HG02938 (cell line): ENCODE data around the gene TRAPPC14.
A peak's percentile ranks its signal among the peaks of the same experiment; 100 is the strongest.
"Not testable (repeated sequence)": the region's sequence is repeated elsewhere in the genome, so short reads cannot be mapped to it uniquely, and the experiment has no call there.

Experiments
- ATAC-seq: cut with Tn5 transposase; IDR thresholded peaks from one replicate; pipeline ENCODE4 v1.9.1; 2021; ENCODE audit warnings: mild to moderate bottlenecking, moderate library complexity; ENCODE audit not compliant: unreplicated experiment

TRAPPC14 gene, protein sequence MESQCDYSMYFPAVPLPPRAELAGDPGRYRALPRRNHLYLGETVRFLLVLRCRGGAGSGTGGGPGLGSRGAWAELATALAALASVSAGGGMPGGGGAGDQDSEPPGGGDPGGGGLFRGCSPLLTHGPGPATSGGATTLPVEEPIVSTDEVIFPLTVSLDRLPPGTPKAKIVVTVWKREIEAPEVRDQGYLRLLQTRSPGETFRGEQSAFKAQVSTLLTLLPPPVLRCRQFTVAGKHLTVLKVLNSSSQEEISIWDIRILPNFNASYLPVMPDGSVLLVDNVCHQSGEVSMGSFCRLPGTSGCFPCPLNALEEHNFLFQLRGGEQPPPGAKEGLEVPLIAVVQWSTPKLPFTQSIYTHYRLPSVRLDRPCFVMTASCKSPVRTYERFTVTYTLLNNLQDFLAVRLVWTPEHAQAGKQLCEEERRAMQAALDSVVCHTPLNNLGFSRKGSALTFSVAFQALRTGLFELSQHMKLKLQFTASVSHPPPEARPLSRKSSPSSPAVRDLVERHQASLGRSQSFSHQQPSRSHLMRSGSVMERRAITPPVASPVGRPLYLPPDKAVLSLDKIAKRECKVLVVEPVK

DNA sequence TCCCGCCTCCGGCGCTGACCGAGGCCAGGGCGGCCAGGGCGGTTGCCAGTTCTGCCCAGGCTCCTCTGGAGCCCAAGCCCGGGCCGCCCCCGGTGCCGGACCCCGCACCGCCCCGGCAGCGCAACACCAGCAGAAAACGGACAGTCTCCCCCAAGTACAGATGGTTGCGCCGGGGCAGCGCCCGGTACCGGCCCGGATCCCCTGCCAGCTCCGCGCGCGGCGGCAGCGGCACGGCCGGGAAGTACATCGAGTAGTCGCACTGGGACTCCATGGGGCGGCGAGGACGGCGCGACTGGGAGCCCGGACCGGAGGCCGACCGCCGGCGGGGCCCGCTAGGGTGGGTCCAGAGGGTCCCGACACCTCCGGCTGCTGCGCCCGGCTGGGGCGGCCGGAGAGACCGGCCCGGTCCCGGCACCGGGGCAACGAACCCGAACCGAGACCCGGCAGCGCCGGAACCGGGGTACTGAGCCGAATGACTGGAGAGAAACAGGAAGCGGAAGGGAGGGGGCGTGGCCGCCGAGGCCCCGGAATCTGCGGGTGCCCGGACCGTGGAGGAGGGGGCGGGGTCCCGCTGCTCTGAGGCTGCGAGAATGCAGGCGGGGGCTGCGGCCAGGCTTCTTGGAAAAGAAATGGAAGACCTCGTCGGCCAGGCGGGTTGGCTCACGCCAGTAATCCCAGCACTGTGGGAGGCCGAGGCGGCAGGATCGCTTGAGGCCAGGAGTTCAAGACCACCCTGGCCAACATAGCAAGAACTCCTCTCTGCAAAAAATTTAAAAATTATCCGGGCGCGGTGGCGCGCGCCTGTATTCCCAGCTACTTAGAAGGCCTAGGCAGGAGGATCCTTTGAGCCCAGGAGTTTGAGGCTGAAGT lies at the start of gene TRAPPC14:
TSS of gene TRAPPC14 (minus strand) at position 495 of the 870 bp plus-strand sequence. CDS start at position 271, 224 bp downstream.
- peak; percentile 64 for ATAC-seq

DNA sequence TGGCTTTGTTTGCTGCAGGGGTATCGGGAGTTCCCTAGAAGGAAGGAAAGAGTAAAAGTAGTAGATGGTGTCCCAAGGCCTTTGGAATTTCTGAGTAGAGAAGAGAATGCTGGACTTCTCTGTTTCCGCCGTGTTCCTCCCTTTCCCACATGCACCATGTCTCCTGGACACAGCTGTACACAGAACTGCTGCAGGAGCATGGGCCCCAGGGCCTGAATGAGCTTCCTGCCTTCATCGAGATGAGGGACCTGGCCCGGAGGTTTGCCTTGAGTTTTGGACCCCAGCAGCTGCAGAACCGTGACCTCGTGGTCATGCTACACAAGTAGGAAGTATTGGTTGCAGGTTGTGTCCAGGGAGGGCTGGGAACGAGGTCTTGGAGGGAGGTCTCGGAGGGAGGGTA lies 45.9 kb upstream of the TRAPPC14 start:
- ATAC-seq = no peak

DNA sequence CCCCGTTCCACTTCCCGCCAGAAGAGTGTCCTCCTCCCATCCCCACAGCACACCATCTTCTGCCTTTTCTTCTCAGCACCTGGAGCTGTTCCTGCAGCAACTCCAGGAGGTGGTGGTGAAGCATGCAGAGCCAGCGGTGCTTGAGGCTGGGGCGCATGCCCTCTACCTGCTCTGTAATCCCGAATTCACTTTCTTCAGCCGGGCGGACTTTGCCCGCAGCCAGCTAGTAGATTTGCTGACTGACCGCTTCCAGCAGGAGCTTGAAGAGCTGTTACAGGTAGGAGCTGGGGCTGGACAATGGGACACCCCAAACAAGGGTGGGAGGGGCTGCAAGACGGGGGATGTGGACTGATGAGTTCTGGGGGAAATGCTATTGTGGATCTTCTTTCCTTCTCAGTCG lies 42.2 kb upstream of the TRAPPC14 start:
- ATAC-seq = no peak

DNA sequence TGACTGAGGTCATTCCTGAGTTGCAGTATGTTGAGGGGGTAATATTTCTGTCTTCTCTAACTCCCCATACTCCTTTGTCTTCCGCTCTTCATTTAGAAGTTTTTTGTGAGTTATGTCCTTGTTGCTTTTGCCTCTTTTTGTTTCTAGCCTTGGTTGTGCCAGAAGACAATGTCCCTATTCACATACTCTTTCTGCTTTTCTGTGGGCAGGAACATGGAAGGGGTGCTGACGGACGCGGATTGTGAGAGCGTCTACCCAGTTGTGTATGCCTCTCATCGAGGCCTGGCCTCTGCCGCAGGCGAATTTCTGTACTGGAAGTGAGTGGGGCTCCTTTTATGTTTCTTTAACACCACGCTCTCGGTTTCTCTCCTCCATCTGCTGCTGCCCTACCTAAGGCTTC lies 39.7 kb upstream of the TRAPPC14 start:
- no peak for ATAC-seq

DNA sequence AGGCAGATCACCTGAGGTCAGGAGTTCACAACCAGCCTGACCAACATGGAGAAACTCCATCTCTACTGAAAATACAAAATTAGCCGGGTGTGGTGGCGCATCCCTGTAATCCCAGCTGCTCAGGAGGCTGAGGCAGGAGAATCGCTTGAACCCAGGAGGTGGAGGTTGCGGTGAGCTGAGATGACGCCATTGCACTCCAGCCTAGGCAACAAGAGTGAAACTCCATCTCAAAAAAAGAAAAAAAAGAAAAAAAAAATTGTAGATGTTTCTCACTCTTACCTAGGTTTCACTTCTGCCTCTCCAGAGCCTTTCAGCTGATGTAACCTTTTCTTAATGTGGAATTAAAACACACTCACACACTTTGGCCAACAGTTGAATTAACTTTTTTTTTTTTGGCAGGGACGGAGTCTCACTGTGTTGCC lies 37.4 kb upstream of the TRAPPC14 start:
- not testable (repeated sequence) for ATAC-seq

DNA sequence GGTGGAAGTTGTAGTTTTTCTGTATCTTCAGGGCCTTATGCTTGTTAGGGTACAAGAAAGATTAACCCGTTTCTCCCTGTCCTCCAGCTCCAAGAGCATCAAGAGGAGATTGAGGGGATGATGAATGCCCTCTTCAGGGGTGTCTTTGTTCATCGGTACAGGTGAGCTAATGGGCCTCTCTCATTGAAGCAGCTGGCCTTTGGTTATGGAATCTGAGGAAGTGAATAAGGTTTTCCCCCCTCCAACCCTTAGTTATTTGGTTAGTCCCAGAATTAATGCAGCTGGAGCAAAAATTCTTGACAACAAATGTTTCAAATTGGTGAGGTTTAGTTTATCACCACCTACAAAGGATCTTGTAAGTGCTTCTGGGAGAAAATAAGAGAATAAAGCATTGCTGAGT lies 36.7 kb upstream of the TRAPPC14 start:
- no peak for ATAC-seq

DNA sequence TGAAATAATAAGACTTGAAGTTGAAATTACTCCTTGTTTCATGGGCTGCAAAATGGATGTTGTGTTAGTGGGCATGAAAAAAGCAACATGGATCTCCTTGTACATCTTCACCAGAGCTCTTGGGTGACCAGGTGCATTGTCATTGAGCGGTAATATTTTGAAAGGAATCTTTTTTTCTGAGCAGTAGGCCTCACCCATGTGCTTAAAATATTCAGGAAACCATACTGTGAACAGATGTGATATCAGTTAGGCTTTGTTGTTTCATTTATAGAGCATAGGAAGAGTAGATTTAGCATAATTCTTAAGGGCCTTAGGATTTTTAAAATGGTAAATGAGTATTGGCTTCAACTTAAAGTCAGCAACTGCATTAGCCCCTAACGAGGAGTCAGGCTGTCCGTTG lies 34.4 kb upstream of the TRAPPC14 start:
- ATAC-seq = no peak

DNA sequence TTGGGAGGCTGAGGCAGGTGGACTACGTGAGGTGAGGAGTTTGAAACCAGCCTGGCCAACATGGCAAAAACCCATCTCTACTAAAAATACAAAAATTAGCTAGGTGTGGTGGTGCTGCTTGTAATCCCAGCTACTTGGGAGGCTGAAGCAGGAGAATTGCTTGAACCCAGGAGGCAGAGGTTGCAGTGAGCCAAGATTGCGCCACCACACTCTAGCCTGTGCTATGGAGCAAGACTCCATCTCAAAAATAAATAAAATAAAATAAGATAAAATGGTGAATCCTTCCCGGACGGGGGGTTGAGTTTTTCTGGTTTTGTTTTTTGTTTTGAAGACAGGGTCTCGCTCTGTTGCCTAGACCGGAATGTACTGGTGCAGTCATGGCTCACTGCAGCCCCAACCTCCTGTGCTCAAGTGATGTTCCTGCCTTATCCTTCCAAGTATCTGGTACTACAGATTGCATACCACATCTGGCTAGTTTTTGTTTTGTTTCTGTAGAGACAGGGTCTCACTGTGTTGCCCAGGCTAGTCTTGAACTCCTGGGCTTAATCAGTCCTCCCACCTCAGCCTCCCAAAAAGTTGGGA lies 33.8 kb upstream of the TRAPPC14 start:
- not testable (repeated sequence) for ATAC-seq

DNA sequence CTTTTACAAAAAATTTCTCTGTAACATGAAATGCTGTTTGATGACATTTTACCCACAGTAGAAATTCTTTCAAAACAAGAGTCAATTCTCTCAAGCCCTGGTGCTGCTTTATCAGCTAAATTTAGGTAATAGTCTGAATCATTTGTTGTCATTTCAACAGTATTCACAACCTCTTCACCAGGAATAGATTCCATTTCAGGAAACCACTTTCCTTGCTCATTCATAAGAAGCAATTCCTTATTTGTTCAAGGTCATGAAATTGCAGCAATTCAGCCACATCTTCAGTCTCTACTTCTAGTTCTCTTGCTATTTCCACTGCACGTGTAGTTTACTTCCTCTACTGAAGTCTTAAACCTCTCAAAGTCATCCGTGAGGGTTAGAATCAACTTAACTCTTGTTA lies 33.3 kb upstream of the TRAPPC14 start:
- no peak for ATAC-seq

DNA sequence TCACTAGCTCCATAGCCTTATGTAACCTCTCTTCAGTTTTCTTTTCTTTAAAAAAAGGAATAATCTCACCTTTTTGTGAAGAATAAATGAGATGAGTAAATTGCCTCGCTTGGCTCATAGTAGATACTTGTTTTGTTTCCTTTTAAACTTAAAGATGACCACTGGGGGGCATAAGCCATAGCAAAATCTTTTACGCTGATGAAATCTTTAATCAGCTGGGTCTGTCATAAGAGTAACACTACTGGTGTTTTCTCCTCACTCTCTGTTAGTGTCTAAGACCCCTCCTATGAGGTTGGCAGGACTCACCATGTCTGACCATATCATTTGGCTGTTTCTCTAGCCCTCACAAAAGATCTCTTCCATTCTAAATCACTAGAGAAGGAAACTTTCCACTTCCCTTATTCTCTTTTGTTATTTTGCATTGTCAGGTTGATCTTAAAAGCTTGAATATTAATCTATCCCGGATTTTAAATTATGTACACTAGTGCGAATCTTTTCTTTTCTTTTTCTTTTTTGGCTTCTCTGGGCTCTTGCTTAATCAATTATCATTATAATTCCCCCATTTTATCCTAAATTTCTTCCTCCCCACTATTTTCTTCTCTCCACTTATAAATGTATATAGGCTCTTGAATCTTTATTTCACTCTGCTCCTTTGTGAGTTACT lies 31.7 kb upstream of the TRAPPC14 start:
- ATAC-seq = no peak

DNA sequence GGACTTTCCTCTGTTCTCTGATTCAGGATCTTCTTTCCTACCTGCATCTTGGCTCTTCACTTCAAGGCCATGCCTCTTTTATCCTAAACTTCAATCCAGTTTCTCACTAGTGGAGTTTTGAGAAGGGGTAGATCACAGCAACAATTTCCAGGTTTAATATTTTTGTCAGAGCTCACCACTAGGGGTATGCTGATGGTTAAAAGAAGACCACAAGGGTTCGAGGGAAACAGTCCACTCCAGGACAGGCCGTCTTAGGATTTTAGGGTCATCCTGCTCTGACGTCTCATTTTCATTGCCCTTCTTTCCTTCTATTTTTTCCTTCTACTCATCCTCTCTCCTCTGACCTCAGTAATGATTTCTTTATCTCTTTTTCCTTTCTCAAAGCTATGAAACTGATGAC lies 30.5 kb upstream of the TRAPPC14 start:
- no peak for ATAC-seq

DNA sequence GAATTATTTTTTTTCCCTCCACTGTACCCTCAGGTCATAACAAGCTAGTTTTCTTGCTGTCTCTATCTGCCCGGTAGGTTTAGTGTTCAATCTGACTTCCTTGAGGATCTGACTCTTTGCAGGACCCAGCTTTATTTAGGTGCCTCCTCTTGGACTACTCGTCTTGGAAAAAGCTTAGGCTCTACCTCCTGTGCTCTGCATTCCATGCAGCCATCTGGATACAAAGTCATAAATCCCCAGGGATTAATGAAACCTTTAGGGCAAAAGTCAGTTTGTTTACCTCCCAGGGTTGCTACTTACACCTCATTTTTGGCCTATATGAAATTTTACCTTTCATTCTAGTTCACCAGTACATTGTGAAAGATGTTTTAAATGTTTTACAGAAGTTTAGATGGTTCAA lies 27.2 kb upstream of the TRAPPC14 start:
- no peak for ATAC-seq

DNA sequence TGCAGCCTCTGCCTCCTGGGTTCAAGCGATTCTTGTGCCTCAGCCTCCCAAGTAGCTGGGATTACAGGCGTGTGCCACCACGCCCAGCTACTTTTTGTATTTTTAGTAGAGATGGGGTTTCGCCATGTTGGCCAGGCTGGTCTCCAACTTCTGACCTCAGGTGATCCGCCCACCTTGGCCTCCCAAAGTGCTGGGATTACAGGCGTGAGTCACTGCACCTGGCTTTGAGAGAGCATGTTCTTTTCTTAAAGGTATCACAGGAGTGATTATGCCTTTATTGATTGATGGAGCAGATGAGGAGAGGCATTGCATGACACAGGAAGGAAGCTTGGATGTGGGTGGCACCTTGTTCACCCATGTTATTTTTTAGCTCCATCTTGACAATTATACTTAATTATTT lies 24.6 kb upstream of the TRAPPC14 start:
- not testable (repeated sequence) for ATAC-seq

DNA sequence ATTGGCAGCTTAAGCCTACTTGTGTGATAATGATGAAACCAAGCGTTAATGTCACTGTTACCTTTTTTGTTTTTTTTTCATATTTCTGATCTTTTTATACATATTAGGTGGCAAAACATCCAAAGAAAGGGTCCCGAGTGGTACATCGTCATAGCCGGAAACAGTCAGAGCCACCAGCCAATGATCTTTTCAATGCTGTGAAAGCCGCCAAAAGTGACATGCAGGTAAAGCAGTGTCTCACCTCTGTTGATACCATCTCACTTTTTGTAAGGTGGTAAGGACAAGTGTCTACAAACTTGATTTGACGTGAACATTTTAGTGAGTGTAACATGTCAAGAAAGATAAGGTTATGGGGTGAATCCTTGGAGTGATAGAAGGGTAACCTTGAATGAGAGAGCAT lies 24.1 kb upstream of the TRAPPC14 start:
- not testable (repeated sequence) for ATAC-seq

DNA sequence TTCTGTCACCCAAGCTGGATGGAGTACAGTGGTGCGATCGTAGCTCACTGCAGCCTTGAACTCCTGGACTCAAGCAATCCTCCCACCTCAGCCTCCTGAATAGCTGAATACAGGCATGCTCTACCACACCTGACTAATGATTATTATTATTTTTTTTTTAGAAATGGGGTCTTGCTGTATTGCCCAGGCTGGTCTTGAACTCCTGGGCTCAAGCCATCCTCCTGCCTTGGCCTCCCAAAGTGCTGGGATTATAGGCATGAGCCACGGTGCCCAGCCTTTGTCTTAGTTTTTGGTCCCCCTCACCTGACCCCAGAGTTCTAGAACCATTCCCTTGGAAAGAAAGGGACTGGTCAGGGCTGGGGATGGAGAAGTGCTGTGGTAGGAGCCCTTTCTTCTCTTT lies 21.6 kb upstream of the TRAPPC14 start:
- ATAC-seq = not testable (repeated sequence)

DNA sequence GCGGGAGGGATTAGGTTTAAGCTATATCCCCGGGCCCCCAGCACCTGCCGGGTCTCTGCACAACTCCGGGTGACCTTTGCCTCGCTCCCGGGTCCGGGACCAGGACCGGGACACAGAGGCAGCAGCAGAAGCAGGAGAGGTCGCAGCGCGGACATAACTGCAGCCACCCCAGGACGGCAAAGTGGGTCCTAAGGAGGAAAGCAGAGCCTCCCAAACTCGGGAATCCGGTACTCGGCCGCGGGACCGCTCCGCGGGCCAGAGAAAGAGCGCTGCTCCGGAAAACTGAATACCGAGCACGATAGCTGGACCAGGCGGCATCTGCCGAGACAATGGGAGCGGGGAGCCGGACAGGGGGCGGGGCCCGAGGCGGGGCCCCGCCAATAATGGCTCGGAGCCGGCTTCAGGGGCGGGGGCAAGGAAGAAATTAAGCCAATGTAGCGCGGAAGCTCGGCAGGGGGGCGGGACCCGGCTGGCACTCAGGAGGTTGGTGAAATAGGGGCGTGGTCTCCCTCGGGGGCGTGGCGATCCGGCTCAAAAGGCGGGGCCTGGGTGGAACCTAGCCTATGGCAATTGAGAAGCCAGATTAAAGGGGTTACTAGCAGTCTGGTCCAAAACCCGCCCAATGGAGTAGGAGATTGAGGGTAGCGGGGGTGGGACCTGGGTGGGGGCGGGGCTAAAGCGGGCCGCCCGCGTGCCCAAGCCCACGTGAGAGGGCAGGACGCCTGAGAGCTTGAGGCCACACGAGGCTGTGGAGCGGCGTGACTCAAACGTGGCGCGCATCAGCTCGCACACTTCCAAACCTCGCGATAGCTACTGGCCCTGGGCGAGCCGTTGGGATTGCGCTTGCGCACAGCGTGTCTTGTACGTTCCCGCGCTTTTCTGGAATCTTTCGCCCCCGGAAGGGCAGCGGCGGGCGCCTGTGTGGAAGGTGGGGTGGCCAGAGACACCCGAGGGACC lies 18.8 kb upstream of the TRAPPC14 start, which contains the start of the genes GPC2 and STAG3:
TSS of gene GPC2 (minus strand) at position 337 of the 957 bp plus-strand sequence. CDS start at position 155, 182 bp downstream.
TSS of gene STAG3 (plus strand) at position 874 of the 957 bp plus-strand sequence. CDS start 2,639 bp downstream, outside the sequence.
- ATAC-seq = peak; percentile 67

DNA sequence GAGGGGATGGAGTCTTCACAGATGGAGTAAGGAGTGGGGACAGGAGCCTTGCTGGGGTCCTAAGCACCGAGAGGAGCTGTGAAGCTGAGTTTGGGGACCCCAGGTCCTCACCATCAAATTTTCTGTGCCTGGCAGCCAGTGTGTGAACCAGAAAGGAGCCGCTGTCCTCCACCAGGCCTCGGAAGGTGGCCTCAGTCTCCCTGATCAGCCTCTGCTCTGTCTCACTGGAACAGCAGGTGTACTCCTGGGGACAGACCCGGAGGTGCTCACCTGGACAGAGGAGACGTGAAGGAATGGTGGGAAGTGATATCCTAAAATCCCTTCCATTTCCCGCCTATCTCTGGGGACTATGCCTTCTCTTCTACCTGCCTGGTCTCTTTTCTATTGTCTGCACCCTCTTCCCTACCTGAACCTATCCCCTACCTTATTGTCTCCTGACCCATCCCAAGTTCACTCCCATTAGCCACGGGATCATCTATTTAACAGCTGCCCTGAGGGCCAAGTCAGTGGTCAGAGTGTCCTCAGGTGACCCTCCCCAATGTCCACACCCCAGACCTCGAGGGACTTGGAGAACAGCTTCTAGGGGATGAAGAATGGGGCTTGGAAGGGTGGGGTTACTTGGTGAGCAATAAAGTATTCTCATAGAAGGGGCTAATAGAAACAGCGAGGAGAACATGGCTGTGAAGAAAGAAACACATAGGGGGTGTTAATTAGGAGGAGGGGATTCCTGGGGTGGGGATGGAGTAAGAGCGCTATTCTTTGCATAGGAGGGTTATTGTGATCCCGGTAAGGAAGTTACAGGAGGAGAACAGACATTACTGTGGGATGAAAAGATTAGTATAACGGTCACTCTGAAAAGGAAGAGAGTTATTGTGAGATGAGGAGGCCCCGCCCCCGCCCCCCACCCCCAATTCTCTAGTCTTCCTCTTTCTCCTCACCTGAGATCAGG lies 17.8 kb upstream of the TRAPPC14 start:
- no peak for ATAC-seq

DNA sequence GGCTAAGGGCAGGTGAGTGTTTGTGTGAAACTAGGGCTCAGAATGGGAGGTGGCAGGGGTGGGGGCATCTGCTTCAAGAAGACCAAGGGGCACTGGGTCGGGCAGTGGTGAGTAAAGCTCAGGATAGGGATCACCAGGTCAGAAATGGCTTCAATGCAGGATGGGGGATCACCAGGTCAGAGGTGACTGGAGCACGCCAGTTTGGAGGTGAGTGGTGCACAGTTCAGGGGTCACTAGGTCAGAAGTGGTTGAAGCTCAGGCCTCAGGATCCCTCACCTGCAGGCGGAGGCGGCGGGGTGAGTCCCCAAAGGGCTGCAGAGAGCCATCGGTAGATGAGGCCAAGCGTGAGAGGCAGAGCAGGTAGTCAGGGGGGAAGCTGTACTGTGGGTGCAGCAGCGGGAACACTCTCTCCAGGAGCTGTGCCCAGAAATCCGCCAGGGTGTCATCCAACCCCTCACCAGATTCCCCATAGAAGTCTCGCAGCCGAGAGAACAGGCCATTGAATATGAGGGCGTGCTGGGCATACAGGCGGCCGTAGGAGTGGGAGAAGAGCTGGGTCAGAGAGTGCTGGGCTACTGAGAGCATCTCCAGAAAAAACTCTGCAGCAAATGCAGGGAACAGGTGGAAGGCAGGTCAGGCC lies 16.9 kb upstream of the TRAPPC14 start:
- ATAC-seq = no peak
